Endothelial cell of umbilical vein (primary cell): ENCODE results near the gene ZNF516. TPM values are rescaled to one million over a fixed set of nuclear protein-coding genes. Genes with fewer than 3 reads are reported as not detected.

Experiments
- BruUV-seq: library from RNA; stranded (reverse); fragments of 400-500 nt; replicated peaks from 2 replicates; lab custom pipeline; 2021; lab: Mats Ljungman, UMichigan
- CTCF ChIA-PET: fragments of 300-600, 350-600 bp; sonication (Branson Sonifier 250); formaldehyde crosslinking; loops from one replicate; lab custom pipeline; 2021; ENCODE audit warnings: antibody characterized with exemption, inconsistent platforms; lab: Charles Lee
- POLR2A ChIA-PET: fragments of 300-600, 350-600 bp; sonication (Branson Sonifier 250); formaldehyde crosslinking; loops from one replicate; lab custom pipeline; 2021; ENCODE audit warnings: antibody characterized with exemption, inconsistent platforms; lab: Charles Lee
- DNase-seq: peaks from one replicate; pipeline ENCODE4 v3.0.0-alpha.2; 2011; ENCODE audit warnings: low read depth, low spot score
- FAIRE-seq: peaks from 2 replicates; lab custom pipeline; 2011; peaks lifted over from hg19 to GRCh38; lab: Jason Lieb, UNC
- H2AFZ ChIP-seq: 2 replicates; pipeline ENCODE4 v1.6.0; 2012; ENCODE audit warnings: low read depth, low read length, control low read depth, inconsistent platforms
- H3K27ac ChIP-seq: 2 replicates; pipeline ENCODE4 v1.5.1; 2011; ENCODE audit warnings: low read depth, mild to moderate bottlenecking, control low read depth, low read length, moderate library complexity; ENCODE audit not compliant: insufficient read depth
- H3K27me3 ChIP-seq, 2 experiments: 2 replicates each; pipeline versions ENCODE4 v1.6.0 to v1.6.1; 2011; ENCODE audit warnings: low read length in 2 of 2, mixed read lengths in 1 of 2; ENCODE audit not compliant: control insufficient read depth in 2 of 2, insufficient read depth in 2 of 2
- H3K36me3 ChIP-seq, 2 experiments: 2 replicates in 1 of 2; 3 replicates in 1 of 2; pipeline ENCODE4 v1.5.1; 2011; ENCODE audit warnings: low read length in 2 of 2, mild to moderate bottlenecking in 1 of 2, moderate library complexity in 1 of 2; ENCODE audit not compliant: control insufficient read depth in 2 of 2, insufficient read depth in 2 of 2; ENCODE audit errors: extremely low read depth in 1 of 2
- H3K4me1 ChIP-seq: 3 replicates; pipeline ENCODE4 v1.5.1; 2011; ENCODE audit warnings: mild to moderate bottlenecking, low read length; ENCODE audit not compliant: control insufficient read depth, insufficient read depth; ENCODE audit errors: extremely low read depth
- H3K4me2 ChIP-seq: 2 replicates; pipeline ENCODE4 v1.6.1; 2011; ENCODE audit warnings: low read length, control low read depth, mixed read lengths; ENCODE audit not compliant: insufficient read depth
- H3K4me3 ChIP-seq, 3 experiments: fragments of 200-600 bp in 1 of 3; sonication (generic), shearing (Covaris generic) in 1 of 3; replicated peaks in 1 of 3; 2 replicates each; pipeline ENCODE4 v1.5.1; 2011 to 2016; ENCODE audit warnings: control low read depth in 3 of 3, low read length in 3 of 3, mild to moderate bottlenecking in 2 of 3, inconsistent platforms in 1 of 3, low read depth in 1 of 3, moderate library complexity in 1 of 3; ENCODE audit not compliant: insufficient read depth in 1 of 3
- H3K79me2 ChIP-seq: 2 replicates; pipeline ENCODE4 v1.6.0; 2012; ENCODE audit warnings: low read length, inconsistent platforms; ENCODE audit not compliant: control insufficient read depth, insufficient read depth
- H3K9ac ChIP-seq: replicated peaks from 2 replicates; pipeline ENCODE3; 2011; ENCODE audit warnings: low read length, control low read depth; ENCODE audit not compliant: insufficient read depth; ENCODE audit errors: extremely low read depth
- H3K9me1 ChIP-seq: replicated peaks from 3 replicates; pipeline ENCODE4 v1.6.0; 2011; ENCODE audit warnings: mild to moderate bottlenecking, low read length; ENCODE audit not compliant: control insufficient read depth, insufficient read depth; ENCODE audit errors: extremely low read depth
- H3K9me3 ChIP-seq: replicated peaks from 2 replicates; pipeline ENCODE4 v1.5.1; 2012; ENCODE audit warnings: low read length, inconsistent platforms; ENCODE audit not compliant: control insufficient read depth, insufficient read depth
- H4K20me1 ChIP-seq: replicated peaks from 2 replicates; pipeline ENCODE3; 2011; ENCODE audit warnings: mild to moderate bottlenecking, low read length; ENCODE audit not compliant: control insufficient read depth, insufficient read depth; ENCODE audit errors: extremely low read depth
- CTCF ChIP-seq, 2 donors: IDR thresholded peaks; 1 replicate in 1 of 2; 2 replicates in 1 of 2; pipeline ENCODE4 v1.5.1; 2011; ENCODE audit warnings: low read length in 2 of 2, mild to moderate bottlenecking in 2 of 2, moderate library complexity in 2 of 2, control low read depth in 1 of 2, inconsistent platforms in 1 of 2, low read depth in 1 of 2; ENCODE audit not compliant: insufficient read depth in 1 of 2; ENCODE audit errors: extremely low read depth in 1 of 2
- EZH2 ChIP-seq: IDR thresholded peaks from 2 replicates; pipeline ENCODE4 v1.6.1; 2012; ENCODE audit warnings: borderline replicate concordance, low read depth, mild to moderate bottlenecking, moderate library complexity, low read length, inconsistent platforms; ENCODE audit not compliant: severe bottlenecking
- FOS ChIP-seq: IDR thresholded peaks from 2 replicates; pipeline ENCODE4 v1.6.1; 2011; ENCODE audit warnings: mild to moderate bottlenecking, low read length, moderate library complexity, borderline replicate concordance; ENCODE audit not compliant: insufficient read depth
- GATA2 ChIP-seq: IDR thresholded peaks from 2 replicates; pipeline ENCODE4 v1.7.0; 2011; ENCODE audit warnings: low read depth, mild to moderate bottlenecking, moderate library complexity, mixed read lengths, low read length; ENCODE audit not compliant: insufficient read length, insufficient read depth
- JUN ChIP-seq: IDR thresholded peaks from 2 replicates; pipeline ENCODE4 v1.6.1; 2011; ENCODE audit warnings: borderline replicate concordance, low read depth; ENCODE audit not compliant: insufficient read length, insufficient read depth
- MAX ChIP-seq: IDR thresholded peaks from 2 replicates; pipeline ENCODE4 v1.6.1; 2011; ENCODE audit not compliant: insufficient read depth, insufficient read length
- MYC ChIP-seq: IDR thresholded peaks from one replicate; pipeline ENCODE4 v1.6.1; 2011; ENCODE audit warnings: mild to moderate bottlenecking, low read depth, low read length
- POLR2A ChIP-seq: IDR thresholded peaks from 2 replicates; pipeline ENCODE4 v1.6.1; 2012; ENCODE audit warnings: low read depth, mild to moderate bottlenecking, control low read depth, low read length
- POLR2AphosphoS5 ChIP-seq: IDR thresholded peaks from 2 replicates; pipeline ENCODE4 v1.6.1; 2012; ENCODE audit warnings: low read depth, mild to moderate bottlenecking, control low read depth, low read length, moderate library complexity; ENCODE audit not compliant: insufficient read depth
- dilution Hi-C: fragments of 300-500 bp; cut with MboI; formaldehyde crosslinking; loops from one replicate; pipeline ENCODE4 v1.15.0; 2019; ENCODE audit warnings: low sequenced_read_pairs; ENCODE audit not compliant: extremely low pct_ligation_motif_present
- intact Hi-C: fragments of 100-400 bp; cut with micrococcal nuclease; formaldehyde crosslinking; loops from one replicate; pipeline ENCODE4 v1.10.0; 2022
- polyA plus RNA-seq, 4 experiments: library from polyadenylated mRNA; depleted of rRNA in 3 of 4; stranded (reverse) in 3 of 4; unstranded in 1 of 4; fragments of >200 nt; gene quantifications; 2 replicates each; pipeline versions ENCODE4 v1.2.1 to v1.2.3, GENCODE V29; 2011 to 2012; ENCODE audit warnings: missing spikeins in 1 of 4
- total RNA-seq: library from RNA; stranded (reverse); gene quantifications from 2 replicates; pipeline ENCODE4 v1.2.3, GENCODE V29; 2021

Gene ZNF516
- total and polyA plus RNA-seq, 2 donors (not counting 3 experiments of a cell fraction or from before 2014, with no cell fraction given): 3.6 to 19.1 TPM

GRCh38 chr18:76370686-76371085 is 124.4 kb downstream of the ZNF516 start:
- no peak overlapping the region for H3K4me2 ChIP-seq
- H3K9me1 ChIP-seq: no peaks in the 10 kb centered on the region
- dilution Hi-C loops (no loop called here), intact Hi-C loops (no loop called here)
- H3K79me2 ChIP-seq: no peaks in the 10 kb centered on the region
- H4K20me1 ChIP-seq: no peaks in the 10 kb centered on the region
- no peaks in the 10 kb centered on the region for H3K4me1 ChIP-seq
- TF ChIP-seq MYC (no peak), MAX (no peak), JUN (no peak), EZH2 (no peak), CTCF (IDR thresholded peaks at IDR 0.05; ENCODE audit: extremely low read depth in 1 of 2, insufficient read depth in 1 of 2, low read depth in 1 of 2, low read length in 2 of 2) (no peak), POLR2AphosphoS5 (no peak), POLR2A (no peak), GATA2 (no peak), FOS (no peak)
- ChIA-PET CTCF (no interaction called here), POLR2A (no interaction called here)
- no peak overlapping the region for H3K9ac ChIP-seq
- no peak for FAIRE-seq
- no peak for DNase-seq
- no peaks in the 10 kb centered on the region for H3K36me3 ChIP-seq
- no peaks in the 10 kb centered on the region for H3K27me3 ChIP-seq
- no peak overlapping the region for H3K27ac ChIP-seq
- H3K9me3 ChIP-seq: no peaks in the 10 kb centered on the region
- no peak overlapping the region for H2AFZ ChIP-seq
- no peak overlapping the region for H3K4me3 ChIP-seq
- BruUV-seq: no TSS peak
